NCI-H526 (cell line): ENCODE data around the gene TACC3.
"Not testable (repeated sequence)": the region's sequence is repeated elsewhere in the genome, so short reads cannot be mapped to it uniquely, and the experiment has no call there.

Source experiments
- DNase-seq, 2 experiments: peaks; one replicate each; lab custom pipeline; 2025; lab: John Stamatoyannopoulos, UW

TACC3 gene

DNA sequence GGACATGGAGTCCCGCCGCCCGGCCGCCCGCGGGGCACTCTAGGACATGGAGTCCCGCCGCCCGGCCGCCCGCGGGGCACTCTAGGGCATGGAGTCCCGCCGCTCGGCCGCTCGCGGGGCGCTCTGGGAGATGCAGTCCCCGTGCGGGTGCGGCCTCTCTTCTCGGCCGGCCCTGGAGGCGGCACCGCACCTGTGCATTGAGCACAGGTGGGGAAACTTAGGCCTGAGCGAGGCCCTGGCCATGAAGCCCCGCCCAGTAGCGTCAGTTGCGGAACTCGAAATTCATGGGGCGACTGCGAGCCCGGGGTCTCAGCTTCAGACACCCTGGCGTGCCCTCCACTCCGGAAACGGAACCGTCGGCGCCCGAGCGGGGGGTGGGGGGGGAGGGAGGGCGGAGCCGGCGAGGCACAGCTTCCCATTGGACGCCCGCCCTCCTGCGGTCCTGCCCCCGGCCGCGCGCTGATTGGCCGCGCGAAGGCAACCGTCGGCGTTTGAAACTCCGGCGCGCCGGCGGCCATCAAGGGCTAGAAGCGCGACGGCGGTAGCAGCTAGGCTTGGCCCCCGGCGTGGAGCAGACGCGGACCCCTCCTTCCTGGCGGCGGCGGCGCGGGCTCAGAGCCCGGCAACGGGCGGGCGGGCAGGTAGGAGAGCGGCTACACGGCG lies at the start of gene TACC3, which contains the start of gene TMEM129:
TSS of gene TACC3 (plus strand) at position 519 of the 663 bp plus-strand sequence. CDS start 1,901 bp downstream, outside the sequence.
TSS of gene TMEM129 (minus strand) at position 321 of the 663 bp plus-strand sequence. CDS start 486 bp downstream, outside the sequence.
- peak; percentile 97 to 99 for DNase-seq

DNA sequence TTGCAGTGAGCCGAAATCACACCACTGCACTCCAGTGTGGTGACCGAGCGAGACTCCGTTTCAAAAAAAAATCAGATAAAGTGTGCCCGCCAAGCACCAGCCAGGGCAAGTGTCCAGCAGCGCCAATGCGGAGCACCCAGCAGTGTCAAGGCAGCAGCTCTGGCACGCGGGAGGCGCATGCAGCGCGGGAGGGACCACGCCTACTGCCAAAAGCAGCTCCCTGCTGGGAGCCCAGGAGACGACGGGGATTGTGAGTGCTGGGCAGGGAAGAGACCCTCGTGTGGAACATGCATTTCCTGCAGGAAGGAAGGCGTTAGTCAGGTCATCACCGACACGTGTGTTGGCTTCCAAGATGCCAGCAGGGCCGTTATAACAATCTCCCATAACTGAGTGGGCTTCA lies 47.6 kb upstream of the TACC3 start:
- no peak for DNase-seq

GRCh38 chr4:1674682-1675081 lies 46.6 kb upstream of the TACC3 start:
- DNase-seq = no peak

DNA sequence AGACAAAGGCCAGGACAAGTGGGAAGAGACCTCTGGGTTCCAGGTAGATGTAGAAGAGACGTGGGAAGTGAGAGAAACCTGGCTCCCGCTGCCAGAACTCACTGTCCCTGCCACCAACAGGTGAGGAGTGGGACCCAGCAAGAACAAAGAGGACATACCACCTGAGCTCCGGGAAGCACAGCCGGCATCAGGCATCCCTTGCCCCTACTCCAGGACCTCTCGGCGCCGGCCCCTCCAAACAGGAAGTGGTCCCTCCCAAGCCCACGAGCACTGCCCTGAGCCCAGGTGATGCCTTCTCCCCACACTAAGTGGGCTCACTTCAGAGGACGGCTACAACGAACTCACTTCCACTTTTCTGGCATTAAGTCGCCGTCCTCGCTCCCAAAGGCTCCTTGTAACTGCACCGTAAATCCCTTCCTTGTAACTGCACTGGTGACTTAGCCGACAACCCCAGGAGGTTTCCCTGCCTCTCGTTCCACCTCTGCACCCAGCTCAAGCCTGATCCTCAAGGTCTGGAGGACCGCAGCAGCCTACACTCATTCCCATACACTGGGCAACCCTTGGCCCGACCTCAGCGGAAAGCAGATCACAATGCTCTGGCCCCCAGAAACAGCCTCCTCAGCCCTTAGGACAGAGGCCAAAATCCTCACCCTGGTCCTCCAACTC lies 46.1 kb upstream of the TACC3 start:
- DNase-seq = no peak

DNA sequence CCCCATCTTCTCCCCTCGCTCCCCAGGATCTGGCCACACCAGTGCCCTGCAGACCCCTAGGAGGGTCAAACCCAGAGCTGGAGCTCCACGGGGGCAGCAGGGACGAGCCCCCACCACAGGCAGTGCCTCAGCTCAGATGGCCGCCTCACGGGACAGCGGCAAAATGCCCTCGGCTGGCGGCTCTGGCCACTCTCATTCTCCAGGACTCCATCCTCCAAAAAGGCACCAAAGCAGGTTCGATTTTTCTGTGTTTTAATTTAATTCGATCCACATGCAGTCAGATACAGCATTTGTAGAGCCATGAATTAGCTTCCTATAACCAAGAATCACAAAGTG lies 45.6 kb upstream of the TACC3 start:
- no peak for DNase-seq

GRCh38 chr4:1676605-1677525 lies 44.5 kb upstream of the TACC3 start:
- DNase-seq = no peak

DNA sequence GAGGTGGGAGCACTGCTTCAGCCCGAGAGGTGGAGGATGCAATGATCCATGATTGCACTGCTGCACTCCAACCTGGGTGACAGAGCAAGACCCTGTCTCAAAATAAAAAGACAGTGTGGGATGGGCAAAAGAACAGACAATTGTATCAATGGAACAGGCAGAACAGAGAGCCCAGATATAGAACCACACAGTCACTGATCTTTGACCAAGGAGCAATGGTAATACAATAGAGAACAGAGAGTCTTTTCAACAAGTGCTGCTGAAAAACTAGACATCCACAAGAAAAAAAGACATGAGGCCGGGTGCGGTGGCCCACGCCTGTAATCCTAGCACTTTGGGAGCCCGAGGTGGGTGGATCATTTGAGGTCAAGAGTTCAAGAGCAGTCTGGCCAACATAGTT lies 43.1 kb upstream of the TACC3 start:
- DNase-seq = no peak

DNA sequence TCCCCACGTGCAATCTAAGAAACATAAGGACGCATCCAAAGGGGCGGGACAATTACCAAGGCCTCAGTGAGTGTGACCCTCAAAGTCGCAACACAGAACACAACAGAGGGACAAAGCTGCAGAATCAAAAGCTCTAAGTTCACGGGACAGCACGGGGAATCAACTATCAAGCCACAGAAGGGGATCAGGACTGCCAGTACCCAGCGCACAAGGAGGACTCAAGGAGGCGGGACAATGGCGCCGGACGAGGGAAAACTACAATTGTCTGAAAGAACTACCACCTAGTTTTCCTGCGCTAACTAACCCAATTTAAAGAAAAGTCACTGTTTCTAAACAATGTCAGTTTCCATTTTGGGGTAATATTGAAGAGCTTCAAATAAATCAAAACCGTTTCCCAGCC lies 38.5 kb upstream of the TACC3 start:
- DNase-seq = no peak

GRCh38 chr4:1683261-1683735 lies 38.0 kb upstream of the TACC3 start:
- DNase-seq = no peak

GRCh38 chr4:1683736-1684505 lies 37.4 kb upstream of the TACC3 start, which contains the start of gene FAM53A:
FAM53A (minus strand) TSS chr4:1684313; CDS start chr4:1668741, 15,572 bp downstream.
- peak; percentile 39 to 94 for DNase-seq

DNA sequence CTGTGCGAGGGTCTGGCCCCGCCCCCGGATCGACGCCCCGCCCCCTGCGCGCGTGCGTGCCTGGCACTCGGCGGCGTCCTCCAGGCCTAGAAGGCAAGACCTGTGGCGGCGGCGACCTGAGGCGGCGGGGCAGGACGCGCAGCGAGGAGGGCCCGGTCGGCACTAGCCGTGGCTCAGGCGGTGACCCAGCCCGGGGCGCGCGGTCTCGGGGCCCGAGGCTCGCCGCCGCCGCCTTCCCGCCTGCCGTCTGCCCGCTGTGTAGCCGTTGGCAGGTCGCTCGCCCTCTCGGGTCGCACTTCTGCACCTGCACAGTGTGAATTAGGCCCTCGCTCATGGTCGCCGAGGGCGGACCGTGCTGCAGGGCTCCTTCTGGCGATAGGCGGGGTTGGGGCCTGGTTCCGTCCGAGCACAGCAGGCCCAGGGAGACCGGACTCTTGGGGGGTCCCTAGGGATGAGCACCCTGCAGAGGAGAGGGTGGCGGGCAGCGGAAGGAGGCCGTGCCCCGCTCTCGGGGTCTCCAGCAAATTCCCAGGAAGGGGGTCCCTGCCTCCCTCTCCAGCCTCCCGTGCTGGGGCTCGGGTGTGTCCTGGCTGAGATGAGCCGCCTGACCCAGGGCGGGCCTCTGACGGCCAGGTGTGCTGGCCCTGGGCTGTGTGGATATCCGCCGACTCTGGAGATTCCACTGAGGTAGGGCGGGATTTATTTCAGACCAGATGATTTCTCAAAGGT lies 36.7 kb upstream of the TACC3 start:
- DNase-seq = no peak

GRCh38 chr4:1685235-1686150 lies 35.8 kb upstream of the TACC3 start:
- no peak for DNase-seq

- no peak for DNase-seq
Measured at GRCh38 chr4:1686440-1687036, 34.8 kb upstream of the TACC3 start.

DNA sequence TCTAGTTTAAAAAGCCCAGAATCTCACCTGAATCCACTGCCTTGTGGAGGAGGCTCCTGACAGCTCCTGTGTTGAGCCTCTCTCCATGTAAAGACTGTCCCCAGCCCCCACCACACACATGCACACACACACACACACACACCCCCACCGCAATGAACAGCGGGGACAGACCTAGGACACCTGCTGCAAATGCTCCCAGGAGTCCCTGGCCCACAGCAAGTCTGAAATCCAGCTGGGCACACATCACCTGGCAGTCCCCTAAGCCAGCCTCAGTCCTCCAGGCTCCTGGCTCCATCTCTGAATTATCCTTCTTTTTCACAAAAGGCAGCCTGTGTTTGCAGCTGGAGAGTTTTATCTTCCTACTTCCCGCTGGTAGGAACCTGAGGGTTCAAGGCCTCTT lies 30.6 kb upstream of the TACC3 start:
- DNase-seq = no peak

- DNase-seq = no peak
Measured at GRCh38 chr4:1691737-1692373, 29.5 kb upstream of the TACC3 start.

DNA sequence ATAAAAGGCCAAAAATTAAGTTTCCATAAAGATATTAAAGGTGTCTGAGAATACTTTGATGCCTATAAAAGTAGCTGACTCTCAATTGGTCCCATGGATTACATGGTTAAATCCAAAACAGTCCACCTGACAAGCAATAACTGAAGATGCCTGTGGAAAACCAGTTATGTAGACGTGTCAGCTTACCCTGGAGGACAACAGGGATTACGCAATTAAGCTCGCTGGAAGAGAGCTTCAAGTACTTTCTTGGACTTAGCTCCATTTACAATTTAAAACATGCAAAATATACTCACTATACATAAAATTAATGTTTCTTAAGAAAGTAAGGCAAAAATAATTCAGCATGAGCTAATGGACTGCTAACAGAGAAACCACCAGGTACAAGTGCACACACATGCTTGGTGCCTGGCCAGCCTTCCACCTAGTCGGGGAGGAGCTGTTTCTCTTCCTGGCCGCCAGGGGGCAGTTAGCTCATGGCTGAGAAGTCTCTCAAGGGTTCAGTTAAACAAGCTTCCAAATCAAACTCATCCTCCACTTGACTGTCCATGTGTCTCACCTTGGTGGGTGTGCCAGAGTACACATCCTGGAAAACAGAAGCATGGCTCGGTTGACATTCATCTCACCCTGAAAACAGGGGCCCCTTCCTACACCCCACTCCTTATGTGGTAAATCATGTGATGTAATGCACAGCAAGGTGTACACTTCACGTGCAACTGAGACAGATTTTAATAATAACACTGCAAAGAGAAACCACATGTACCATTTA lies 28.0 kb upstream of the TACC3 start:
- peak; percentile 62 to 87 for DNase-seq

DNA sequence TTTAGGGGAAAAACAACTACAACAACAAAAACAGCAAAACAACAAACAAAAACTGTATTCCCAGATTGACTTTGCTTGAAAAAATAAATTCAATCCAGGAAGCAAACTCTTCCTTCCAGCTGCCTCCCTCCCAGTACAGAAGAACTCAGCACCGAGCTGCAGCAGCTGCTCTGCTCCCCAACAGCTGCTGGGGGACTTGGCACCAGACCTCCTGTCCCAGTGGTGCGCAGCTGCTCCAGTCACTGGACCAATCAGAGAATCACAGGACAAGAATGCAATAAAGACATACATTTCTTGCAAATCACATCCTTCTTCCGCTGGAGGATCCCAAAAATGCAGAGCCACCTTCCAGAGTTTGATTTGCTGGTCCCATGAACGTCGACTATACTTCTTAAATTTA lies 25.4 kb upstream of the TACC3 start:
- DNase-seq = no peak

DNA sequence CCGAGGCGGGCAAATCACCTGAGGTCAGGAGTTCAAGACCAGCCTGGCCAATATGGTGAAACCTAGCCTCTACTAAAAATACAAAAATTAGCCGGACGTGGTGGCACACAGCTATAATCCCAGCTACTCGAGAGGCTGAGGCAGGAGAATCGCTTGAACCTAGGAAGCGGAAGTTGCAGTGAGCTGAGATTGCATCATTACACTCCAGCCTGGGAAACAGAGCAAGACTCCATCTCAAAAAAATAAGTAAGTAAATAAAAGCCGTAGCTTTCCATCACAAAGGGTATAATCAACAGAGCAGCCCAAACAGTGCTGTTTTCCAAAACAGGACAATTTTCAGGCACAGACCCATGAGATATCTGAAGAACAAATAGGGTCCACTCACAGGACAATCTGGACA lies 19.6 kb upstream of the TACC3 start:
- DNase-seq = not testable (repeated sequence)
